HG03060 (cell line): ENCODE data around the gene CRYAB.
"Not testable (repeated sequence)": the region's sequence is repeated elsewhere in the genome, so short reads cannot be mapped to it uniquely, and the experiment has no call there.

Experiments used
- ATAC-seq: cut with Tn5 transposase; IDR thresholded peaks from one replicate; pipeline ENCODE4 v1.9.1; 2021; ENCODE audit warnings: low read depth, moderate number of reproducible peaks; ENCODE audit not compliant: unreplicated experiment

CRYAB gene

DNA sequence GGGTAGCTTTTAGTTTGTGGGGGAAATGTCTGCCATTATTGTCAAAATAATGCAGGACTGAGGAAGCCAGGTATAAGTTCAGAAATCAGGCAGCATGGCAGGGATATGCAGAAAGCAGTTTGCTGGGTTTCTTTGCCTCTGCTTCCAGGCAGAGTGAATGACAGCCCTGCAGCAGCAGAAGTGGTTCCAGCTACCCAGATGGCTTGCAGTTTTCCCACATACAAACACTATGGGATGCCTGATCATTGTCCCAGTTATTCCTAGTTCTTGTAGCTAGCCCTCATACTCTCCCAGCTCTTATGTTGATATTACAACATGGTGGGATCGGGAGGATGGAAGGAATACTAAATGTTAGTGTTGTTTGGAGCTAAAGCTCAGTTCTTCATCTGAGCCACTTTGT, 22.7 kb upstream of the CRYAB start:
- no peak for ATAC-seq

DNA sequence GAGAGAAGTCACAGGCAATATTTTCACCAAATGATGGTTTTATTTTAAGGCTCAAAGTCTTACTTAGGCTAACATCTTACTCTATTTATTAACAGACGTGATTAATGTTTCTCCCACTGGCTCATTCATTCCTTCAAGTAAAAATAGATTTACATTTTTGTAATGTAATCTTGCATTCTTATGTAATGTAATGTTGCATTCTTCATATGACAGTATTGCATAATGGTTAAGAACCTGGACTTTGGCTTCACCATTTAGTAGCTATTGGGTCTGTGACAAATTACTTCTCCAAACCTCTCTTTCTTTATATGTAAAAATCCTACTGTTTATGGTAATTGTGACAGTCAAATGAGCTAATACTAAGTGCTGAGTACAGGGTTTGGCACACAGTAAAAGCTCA, 22.3 kb upstream of the CRYAB start:
- ATAC-seq = no peak

DNA sequence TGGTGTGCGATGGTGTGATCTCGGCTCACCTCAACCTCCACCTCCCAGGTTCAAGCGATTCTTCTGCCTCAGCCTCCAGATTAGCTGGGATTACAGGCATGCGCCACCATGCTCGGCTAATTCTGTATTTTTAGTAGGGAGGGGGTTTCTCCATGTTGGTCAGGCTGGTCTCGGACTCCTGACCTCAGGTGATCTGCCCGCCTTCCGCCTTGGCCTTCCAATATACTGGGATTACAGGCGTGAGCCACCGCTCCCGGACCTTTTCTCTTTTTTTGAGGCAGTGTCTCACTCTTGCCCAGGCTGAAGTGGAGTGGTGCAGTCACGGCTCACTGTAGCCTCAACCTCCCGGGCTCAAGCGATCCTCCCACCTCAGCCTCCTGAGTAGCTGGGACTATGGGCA, 21.6 kb upstream of the CRYAB start:
- ATAC-seq = not testable (repeated sequence)

- no peak for ATAC-seq
Measured at GRCh38 chr11:111932611-111932950, 21.0 kb upstream of the CRYAB start.

DNA sequence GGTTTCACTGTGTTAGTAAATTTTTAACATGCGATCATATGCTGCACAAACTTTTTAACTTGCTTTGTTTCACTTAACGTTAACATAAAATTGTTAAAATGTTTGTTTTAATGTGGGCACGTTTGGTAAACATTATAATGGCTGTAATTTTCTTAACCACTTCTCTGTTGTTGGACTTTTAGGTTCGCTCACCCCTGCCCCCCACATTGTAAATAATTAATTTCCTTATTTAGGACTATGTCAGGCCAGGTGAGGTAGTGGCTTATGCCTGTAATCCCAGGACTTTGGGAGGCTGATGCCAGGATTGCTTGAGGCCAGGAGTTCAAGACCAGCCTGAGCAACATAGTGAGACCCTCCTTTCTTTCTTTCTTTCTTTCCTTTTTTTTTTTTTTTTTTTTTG, 18.9 kb upstream of the CRYAB start:
- ATAC-seq = no peak

GRCh38 chr11:111926505-111927391, 15.2 kb upstream of the CRYAB start:
- ATAC-seq = peak; percentile 77

- no peak for ATAC-seq
Measured at GRCh38 chr11:111925953-111926352, 14.4 kb upstream of the CRYAB start.

DNA sequence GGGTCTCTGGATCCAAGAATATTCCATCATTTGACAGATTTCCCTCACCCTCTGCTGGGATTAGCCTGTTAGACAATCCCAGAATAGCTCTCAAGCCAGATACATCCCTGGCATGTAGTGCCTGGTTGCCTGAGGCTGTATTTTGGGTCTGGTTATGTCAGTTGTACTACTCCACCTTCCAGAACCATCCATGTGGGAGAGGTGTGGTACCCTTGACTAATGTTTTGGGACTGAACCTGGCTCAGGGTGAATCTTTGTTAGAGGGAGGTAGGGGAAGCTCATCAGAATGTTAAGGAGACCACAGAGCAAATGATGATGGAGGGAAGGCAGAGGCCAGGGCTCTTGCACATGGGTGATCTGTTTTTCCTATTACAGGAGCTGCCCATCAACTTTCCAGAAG, 12.4 kb upstream of the CRYAB start:
- ATAC-seq = no peak

DNA sequence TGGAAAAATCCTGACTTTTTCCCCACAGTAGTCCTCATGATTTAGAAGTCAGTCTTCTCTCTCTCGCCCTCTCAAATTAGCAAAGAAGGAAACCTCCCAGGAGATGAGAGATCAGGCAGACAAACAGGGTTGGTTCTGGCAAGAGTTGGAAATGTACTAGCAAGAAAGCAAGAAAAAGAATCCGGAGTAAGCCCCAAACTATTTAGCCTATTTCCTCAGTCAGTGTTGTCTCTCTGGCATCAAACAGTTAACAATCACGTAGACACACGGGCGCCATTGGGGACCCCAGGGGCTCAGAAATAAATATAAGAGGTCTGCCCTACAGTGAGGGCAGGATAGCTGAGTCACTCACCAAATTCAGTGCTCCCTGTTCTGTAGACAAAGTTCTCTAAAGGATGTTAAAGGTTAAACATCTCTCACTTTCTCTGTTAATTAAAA, 11.8 kb upstream of the CRYAB start:
- no peak for ATAC-seq

DNA sequence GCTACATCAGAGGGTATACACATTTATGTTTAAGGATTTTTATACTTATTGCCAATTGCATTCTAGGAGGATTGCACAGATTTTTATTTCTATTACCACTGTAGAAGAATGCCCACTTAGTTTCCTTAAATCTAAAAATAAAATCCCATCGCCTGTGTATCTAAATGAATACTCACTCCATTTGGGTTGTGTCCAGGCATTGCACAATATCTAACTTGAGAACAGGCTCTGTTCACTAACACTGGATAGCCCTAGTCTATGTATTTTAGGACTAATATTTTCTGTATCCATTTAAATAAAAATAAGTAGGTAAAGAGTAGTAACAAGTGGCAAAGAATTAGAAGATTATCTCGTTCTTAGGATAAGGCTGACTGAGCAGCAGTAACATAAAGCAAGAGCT, 11.2 kb upstream of the CRYAB start:
- ATAC-seq = no peak

- ATAC-seq = no peak
Measured at GRCh38 chr11:111921541-111922230, 10.1 kb upstream of the CRYAB start.

DNA sequence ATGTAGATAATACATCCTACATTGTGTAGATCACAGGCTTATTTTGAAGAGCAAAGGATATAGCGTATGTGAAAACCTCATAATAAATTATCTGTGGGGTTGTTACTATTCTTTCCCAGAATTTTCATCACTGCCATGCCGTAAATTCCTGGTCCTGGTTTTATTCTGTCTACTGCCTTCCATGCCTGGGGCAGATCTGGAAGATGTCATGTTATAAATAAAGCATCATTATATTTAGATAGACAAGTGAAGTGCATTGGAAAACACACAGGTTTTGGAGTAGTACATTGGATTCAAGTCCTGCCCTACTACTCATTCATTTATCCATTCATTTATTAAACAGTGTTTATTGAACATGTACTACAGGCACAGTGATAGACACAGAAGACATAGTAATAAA, 9.3 kb upstream of the CRYAB start:
- ATAC-seq = no peak

- no peak for ATAC-seq
Measured at GRCh38 chr11:111918390-111919256, 7.1 kb upstream of the CRYAB start, which contains the start of gene C11orf52. TSS of gene C11orf52 (plus strand) at chr11:111918913. CDS start at chr11:111918973, 60 bp downstream.

DNA sequence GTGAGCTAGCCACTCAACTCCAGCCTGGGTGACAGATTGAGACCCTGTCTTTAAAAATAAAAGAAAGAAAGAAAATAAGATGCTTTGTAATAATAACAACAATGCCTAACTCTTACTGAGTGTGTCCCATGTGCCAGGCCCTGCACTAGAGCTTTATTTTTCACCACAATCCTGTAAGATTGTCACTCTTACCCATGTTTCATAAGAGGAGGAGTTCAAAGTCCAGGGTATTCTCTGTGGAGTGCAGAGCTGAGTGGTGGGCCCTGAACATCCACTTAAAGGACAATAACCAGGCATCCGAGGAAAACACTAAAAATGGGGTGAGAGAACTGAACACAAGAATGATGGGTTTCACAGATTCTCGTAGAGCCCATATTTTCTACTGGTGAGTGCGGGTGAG, 6.2 kb upstream of the CRYAB start:
- no peak for ATAC-seq

GRCh38 chr11:111917312-111917711, 5.7 kb upstream of the CRYAB start:
- ATAC-seq = no peak

DNA sequence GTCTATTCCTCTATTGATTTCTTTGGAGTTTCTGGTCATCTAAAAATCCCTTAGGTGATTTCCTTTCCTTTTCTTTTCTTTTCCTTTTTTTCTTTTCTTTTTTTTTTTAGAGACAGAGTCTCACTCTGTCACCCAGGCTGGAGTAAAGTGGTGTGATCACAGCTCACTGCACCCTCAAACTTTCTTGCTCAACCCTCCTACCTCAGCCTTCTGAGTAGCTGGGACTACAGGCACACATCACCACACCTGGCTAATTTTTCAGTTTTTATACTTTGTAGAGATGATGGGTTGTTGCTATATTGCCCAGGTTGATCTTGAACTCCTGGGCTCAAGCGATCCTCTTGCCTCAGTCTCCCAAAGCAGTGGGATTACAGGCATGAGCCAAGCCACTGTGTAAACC, 5.2 kb upstream of the CRYAB start:
- ATAC-seq = no peak

GRCh38 chr11:111913997-111914396, 2.4 kb upstream of the CRYAB start:
- no peak for ATAC-seq

GRCh38 chr11:111913031-111913861, 1.7 kb upstream of the CRYAB start:
- no peak for ATAC-seq

DNA sequence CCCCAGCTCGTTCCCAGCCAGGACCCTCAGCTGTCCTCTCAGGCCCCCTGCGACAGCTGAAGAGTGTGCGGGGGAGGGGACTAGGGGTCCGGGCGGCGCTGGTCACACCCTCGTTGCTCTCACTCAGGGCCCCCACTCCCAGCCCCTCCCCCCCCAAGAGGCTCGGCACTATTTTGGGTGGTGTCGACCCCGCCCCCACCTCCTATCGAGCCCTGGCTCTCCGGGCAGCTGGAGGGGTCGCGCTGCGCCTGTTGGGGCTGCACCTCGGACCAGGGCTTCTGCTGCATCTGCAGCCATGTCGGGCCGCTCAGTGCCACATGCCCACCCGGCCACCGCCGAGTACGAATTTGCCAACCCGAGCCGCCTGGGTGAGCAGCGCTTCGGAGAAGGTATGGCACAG, 965 bp upstream of the CRYAB start, which contains the start of gene HSPB2:
HSPB2 (plus strand) TSS at position 200 of the 400 bp plus-strand sequence; CDS start at position 296, 96 bp downstream.
- ATAC-seq = no peak
